Right lobe of liver (tissue), 6 donors: ENCODE results near the gene PLEKHA5. TPM values are rescaled to one million over a fixed set of nuclear protein-coding genes. Genes with fewer than 3 reads are reported as not detected.

ENCODE experiments used
- ATAC-seq, 4 donors: fragments of 200-7000 bp; cut with Tn5 transposase; one replicate each; pipeline ENCODE4 v1.9.1; 2020; ENCODE audit warnings: mild to moderate bottlenecking in 4 of 4, moderate library complexity in 4 of 4
- DNase-seq, 3 donors: peaks; one replicate each; pipeline ENCODE4 v3.0.0-alpha.2; 2020
- H3K27ac ChIP-seq, 3 donors: fragments of 200-600 bp; one replicate each; pipeline ENCODE4 v1.8.0; 2022
- H3K27me3 ChIP-seq, 2 donors: fragments of 200-600 bp; one replicate each; pipeline ENCODE4 v1.8.0; 2022
- H3K36me3 ChIP-seq, 4 donors: fragments of 200-600 bp; sonication (generic) in 1 of 4; one replicate each; pipeline versions ENCODE4 v1.5.1 to v1.8.0; 2017 to 2022; ENCODE audit warnings: control low read depth in 1 of 4
- H3K4me1 ChIP-seq, 4 donors: fragments of 200-600 bp; sonication (generic) in 1 of 4; one replicate each; pipeline versions ENCODE4 v1.5.1 to v1.8.0; 2017 to 2022; ENCODE audit warnings: control low read depth in 1 of 4
- H3K4me3 ChIP-seq, 3 donors: fragments of 200-600 bp; one replicate each; pipeline ENCODE4 v1.8.0; 2022
- H3K9me3 ChIP-seq, 4 donors: fragments of 200-600 bp; sonication (generic) in 1 of 4; one replicate each; pipeline versions ENCODE4 v1.5.1 to v1.8.0; 2017 to 2022; ENCODE audit warnings: control low read depth in 1 of 4
- CTCF ChIP-seq, 4 donors: fragments of 200-600 bp in 3 of 4; fragments of 450-650 bp in 1 of 4; IDR thresholded peaks; one replicate each; pipeline versions ENCODE4 v1.5.1 to v1.8.0; 2016 to 2022; ENCODE audit warnings: antibody characterized with exemption in 4 of 4, mild to moderate bottlenecking in 2 of 4
- POLR2A ChIP-seq: fragments of 450-650 bp; IDR thresholded peaks from one replicate; pipeline ENCODE4 v1.6.1; 2017; ENCODE audit warnings: antibody characterized with exemption, mild to moderate bottlenecking
- WGBS: methylation state at CpG from one replicate; pipeline ENCODE4 v1.1.6; 2018; ENCODE audit warnings: low coverage, low lambda C conversion rate; ENCODE audit not compliant: insufficient coverage; ENCODE audit errors: missing lambda C conversion rate; 5-methylcytosine and 5-hydroxymethylcytosine counted together
- intact Hi-C, 2 donors: fragments of 100-400 bp; cut with DNase I; formaldehyde crosslinking; loops; one replicate each; pipeline versions ENCODE4 v1.11.2 to v1.14.1; 2022
- total RNA-seq, 6 experiments: library from RNA; depleted of rRNA in 2 of 6; stranded (reverse); fragments of >200 nt in 2 of 6; fragmentation: NEBNext Ultra II Directional in 3 of 6; extraction: Animal tissue kit (Norgen Biotek cat#: 25700) in 3 of 6; gene quantifications; one replicate each; pipeline versions ENCODE4 v1.1.0 to v1.2.4, GENCODE V29; 2016 to 2023
- donor health status: DM: no; HTN: yes; CAD: no.
- donor health status: DM: no; HTN: no; CAD: no.
- donor health status: DM: no; HTN: no; CAD: no.
- donor health status: DM: no; HTN: yes; CAD: no.
- donor health status: DM: no; HTN: yes; CAD: no.

PLEKHA5 gene
- total RNA-seq, 6 experiments from 2014 or later: 14.7 to 18.7 (median 15.8) TPM

GRCh38 chr12:19189522-19189921 lies 60.0 kb downstream of the PLEKHA5 start:
- ATAC-seq (no peak), DNase-seq (no peak)
- H3K4me1 ChIP-seq: peaks cover 0 to 33% (median 9%) of the 10 kb centered on the region in 4 donors
- no peaks in the 10 kb centered on the region for H3K27me3 ChIP-seq
- 33% methylated on average over 1 of the region's 1 CpG for WGBS
- TF ChIP-seq POLR2A: no peak
- TF ChIP-seq CTCF (IDR thresholded peaks at IDR 0.05): no peak
- no peak overlapping the region for H3K27ac ChIP-seq
- no peaks in the 10 kb centered on the region for H3K9me3 ChIP-seq
- intact Hi-C loops: no loop called here
- no peaks in the 10 kb centered on the region for H3K36me3 ChIP-seq
- H3K4me3 ChIP-seq: no peak overlapping the region

GRCh38 chr12:19190292-19191031 lies 60.9 kb downstream of the PLEKHA5 start:
- Histone ChIP-seq H3K27ac (no peak overlapping the region), H3K27me3 (no peaks in the 10 kb centered on the region), H3K9me3 (no peaks in the 10 kb centered on the region), H3K4me3 (no peak overlapping the region), H3K36me3 (no peaks in the 10 kb centered on the region), H3K4me1 (peaks cover 0 to 36% (median 9%) of the 10 kb centered on the region in 4 donors)
- ATAC-seq (peak in 3 of 4 donors; percentile 8 to 19 (median 10)), DNase-seq (no peak)
- intact Hi-C loops: no loop called here
- 51% methylated on average over 2 of the region's 2 CpGs for WGBS
- TF ChIP-seq POLR2A: no peak

GRCh38 chr12:19191089-19191488 lies 61.6 kb downstream of the PLEKHA5 start:
- no peak for DNase-seq
- H3K27me3 ChIP-seq: no peaks in the 10 kb centered on the region
- WGBS: 100% methylated on average over 1 of the region's 1 CpG
- peaks cover 0 to 38% (median 9%) of the 10 kb centered on the region in 4 donors for H3K4me1 ChIP-seq
- ATAC-seq: no peak
- H3K4me3 ChIP-seq: no peak overlapping the region
- TF ChIP-seq POLR2A (no peak), CTCF (IDR thresholded peaks at IDR 0.05) (no peak)
- no peaks in the 10 kb centered on the region for H3K9me3 ChIP-seq
- intact Hi-C loops: no loop called here
- no peak overlapping the region for H3K27ac ChIP-seq
- no peaks in the 10 kb centered on the region for H3K36me3 ChIP-seq

- Histone ChIP-seq H3K4me1 (peaks cover 0 to 33% (median 8%) of the 10 kb centered on the region in 4 donors), H3K9me3 (no peaks in the 10 kb centered on the region), H3K36me3 (no peaks in the 10 kb centered on the region), H3K4me3 (no peak overlapping the region), H3K27me3 (no peaks in the 10 kb centered on the region), H3K27ac (no peak overlapping the region)
- DNase-seq (no peak), ATAC-seq (no peak)
- TF ChIP-seq POLR2A: no peak
- no peak for TF ChIP-seq CTCF (IDR thresholded peaks at IDR 0.05)
- intact Hi-C loops: no loop called here
- WGBS: 97% methylated on average over 3 of the region's 5 CpGs
Observed at GRCh38 chr12:19191563-19191962, 62.0 kb downstream of the PLEKHA5 start.

- intact Hi-C loops: no loop called here
- no peaks in the 10 kb centered on the region for H3K36me3 ChIP-seq
- H3K27ac ChIP-seq: peak overlapping the region in 1 of 3 donors; percentile 16
- no peak for TF ChIP-seq CTCF (IDR thresholded peaks at IDR 0.05)
- TF ChIP-seq POLR2A: no peak
- DNase-seq (peak in 1 of 3 donors; percentile 48), ATAC-seq (peak; percentile 63 to 69 (median 64))
- H3K4me1 ChIP-seq: peaks cover 0 to 21% (median 4%) of the 10 kb centered on the region in 4 donors
- H3K9me3 ChIP-seq: no peaks in the 10 kb centered on the region
- WGBS: 5% methylated on average over 1 of the region's 1 CpG
- H3K4me3 ChIP-seq: no peak overlapping the region
- H3K27me3 ChIP-seq: no peaks in the 10 kb centered on the region
Observed at GRCh38 chr12:19192710-19193109, 63.2 kb downstream of the PLEKHA5 start.
